Right cardiac atrium (tissue), 5 donors: ENCODE results near the gene DNAH11. TPM values are rescaled to one million over a fixed set of nuclear protein-coding genes. Genes with fewer than 3 reads are reported as not detected.

ENCODE experiments used
- ATAC-seq, 2 donors: fragments of 200-7000 bp; cut with Tn5 transposase; one replicate each; pipeline versions ENCODE4 v1.8.0 to v1.9.1; 2020; ENCODE audit warnings: moderate library complexity in 2 of 2, mild to moderate bottlenecking in 1 of 2
- DNase-seq, 3 donors: peaks; one replicate each; pipeline ENCODE4 v3.0.0-alpha.2; 2020
- H3K27ac ChIP-seq: one replicate; pipeline ENCODE4 v1.5.1; 2013; ENCODE audit warnings: mild to moderate bottlenecking, low read length, control low read depth, moderate library complexity
- H3K27me3 ChIP-seq: one replicate; pipeline ENCODE4 v1.6.1; 2013; ENCODE audit not compliant: control insufficient read depth, insufficient read depth
- H3K4me1 ChIP-seq: one replicate; pipeline ENCODE4 v1.6.1; 2013; ENCODE audit warnings: low read length; ENCODE audit not compliant: control insufficient read depth, insufficient read depth
- H3K4me3 ChIP-seq: one replicate; pipeline ENCODE4 v1.5.1; 2013; ENCODE audit warnings: low read length, control low read depth
- H3K9me3 ChIP-seq: one replicate; pipeline ENCODE4 v1.6.1; 2013; ENCODE audit warnings: low read length; ENCODE audit not compliant: control insufficient read depth
- WGBS: extraction: QIAGEN DNeasy Blood & Tissue Kit; methylation state at CpG from one replicate; pipeline ENCODE4 v1.1.7; 2013; 5-methylcytosine and 5-hydroxymethylcytosine counted together
- intact Hi-C, 4 donors: fragments of 100-400 bp; cut with DNase I; formaldehyde crosslinking; loops; one replicate each; pipeline versions ENCODE4 v1.11.0 to v1.14.0; 2022 to 2023
- polyA plus RNA-seq: library from polyadenylated mRNA; stranded (reverse); fragments of 200-250 nt; gene quantifications from one replicate; pipeline ENCODE4 v1.2.3, GENCODE V29; 2013
- total RNA-seq, 4 donors: library from RNA; stranded (reverse); fragmentation: NEBNext Ultra II Directional; extraction: Animal tissue kit (Norgen Biotek cat#: 25700); gene quantifications; one replicate each; pipeline ENCODE4 v1.2.1, GENCODE V29; 2021
- donor health status: healthy with polysubstance abuse.
- donor health status: DM: no; HTN: yes; CAD: no.
- donor health status: DM: no; HTN: no; CAD: no.
- donor health status: DM: no; HTN: yes; CAD: no; lungs with severe emphysema.
- donor health status: DM: yes; HTN: yes; CAD: no.

DNAH11 gene
- total and polyA plus RNA-seq, 5 donors, result 0.86 to 6.4 (median 4.1) TPM

DNA sequence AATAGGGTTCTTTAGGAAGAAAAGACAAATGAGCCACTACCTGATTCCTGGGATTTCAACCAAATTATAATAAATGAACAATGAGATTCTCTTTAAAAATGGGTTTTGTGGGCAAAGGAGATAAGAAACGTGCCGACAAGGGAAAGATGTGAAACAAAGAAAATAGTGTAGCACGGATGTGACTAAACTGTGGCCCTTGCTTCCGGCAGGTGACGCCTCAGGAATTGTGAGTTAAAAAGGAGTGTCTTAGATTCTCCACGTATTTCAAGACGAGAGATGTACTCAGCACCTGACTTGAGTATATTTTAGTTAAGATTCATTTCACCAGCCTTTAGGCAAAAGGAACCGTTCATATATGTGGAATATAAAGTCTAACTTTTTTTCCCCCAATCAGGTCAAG is 75.9 kb downstream of the DNAH11 start:
- DNase-seq, result no peak
- WGBS, result 75% methylated on average over 8 of the region's 8 CpGs
- Histone ChIP-seq H3K27ac (no peak overlapping the region), H3K27me3 (no peaks in the 10 kb centered on the region), H3K9me3 (no peaks in the 10 kb centered on the region), H3K4me3 (no peak overlapping the region), H3K4me1 (no peaks in the 10 kb centered on the region)
- intact Hi-C loops, result no loop called here
- no peak for ATAC-seq

- Histone ChIP-seq H3K27ac (no peak overlapping the region), H3K27me3 (no peaks in the 10 kb centered on the region), H3K9me3 (no peaks in the 10 kb centered on the region), H3K4me1 (no peaks in the 10 kb centered on the region), H3K4me3 (no peak overlapping the region)
- no peak for ATAC-seq
- intact Hi-C loops, result no loop called here
- DNase-seq, result no peak
- WGBS, result 91% methylated on average over 2 of the region's 2 CpGs
These were observed 77.2 kb downstream of the DNAH11 start for GRCh38 chr7:21620054-21620453.

GRCh38 chr7:21624320-21624719 is 81.5 kb downstream of the DNAH11 start:
- no peak for DNase-seq
- H3K9me3 ChIP-seq, result no peaks in the 10 kb centered on the region
- ATAC-seq, result no peak
- no peak overlapping the region for H3K27ac ChIP-seq
- no peak overlapping the region for H3K4me3 ChIP-seq
- no peaks in the 10 kb centered on the region for H3K4me1 ChIP-seq
- intact Hi-C loops, result no loop called here
- H3K27me3 ChIP-seq, result no peaks in the 10 kb centered on the region

DNA sequence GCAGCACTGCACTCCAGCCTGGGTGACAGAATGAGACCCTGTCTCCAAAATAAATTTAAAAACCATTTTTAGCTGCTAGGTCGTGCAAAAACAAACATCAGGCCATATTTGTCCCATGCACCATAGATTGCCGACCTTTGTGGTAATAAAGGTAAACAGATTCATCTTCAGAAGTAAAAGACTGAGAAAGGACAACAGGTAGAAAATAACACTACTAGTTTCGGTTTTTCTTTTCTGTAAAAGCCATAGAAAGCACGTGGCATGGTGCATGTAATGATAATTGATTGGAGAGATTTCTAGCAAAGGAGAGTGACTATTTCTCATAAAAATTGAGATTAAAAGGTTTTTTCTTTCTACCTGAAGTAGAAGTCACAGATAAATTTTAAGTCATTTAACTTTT is 93.9 kb downstream of the DNAH11 start:
- WGBS, result 69% methylated on average over 4 of the region's 4 CpGs
- intact Hi-C loops, result no loop called here
- DNase-seq, result no peak

DNA sequence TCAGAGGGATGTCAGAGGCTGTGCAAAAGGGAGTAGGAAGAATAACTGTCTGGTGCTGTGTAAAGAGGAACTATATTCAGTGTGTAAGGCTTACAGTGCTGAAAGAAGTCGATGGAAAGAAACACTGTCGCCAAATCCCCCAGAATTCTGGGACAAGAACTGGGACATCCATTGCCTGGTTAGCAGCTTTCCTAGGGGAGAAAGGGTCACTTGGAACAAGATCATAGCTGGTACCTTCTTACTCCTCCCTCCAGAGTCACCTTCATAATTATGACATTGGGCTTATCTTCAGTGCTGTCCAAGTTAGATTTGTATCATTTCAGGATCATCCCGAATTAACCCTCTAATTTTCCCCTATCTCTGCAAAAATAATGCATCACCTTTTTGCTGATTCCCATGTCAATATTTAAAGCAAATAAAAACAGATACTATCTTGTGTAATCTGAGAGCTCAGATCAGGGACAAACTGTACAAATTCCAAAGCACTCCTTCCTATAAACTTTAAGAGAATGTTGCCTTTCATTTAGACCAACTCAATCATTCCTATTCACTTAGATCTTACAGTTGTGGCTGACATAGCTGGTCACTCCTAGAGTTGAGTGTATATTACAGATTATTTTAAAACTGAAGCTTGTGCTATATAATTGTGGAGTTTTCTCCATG is 96.5 kb downstream of the DNAH11 start:
- 80% methylated on average over 3 of the region's 3 CpGs for WGBS
- no peaks in the 10 kb centered on the region for H3K9me3 ChIP-seq
- H3K4me1 ChIP-seq, result no peaks in the 10 kb centered on the region
- no peak overlapping the region for H3K4me3 ChIP-seq
- H3K27me3 ChIP-seq, result no peaks in the 10 kb centered on the region
- ATAC-seq (no peak), DNase-seq (no peak)
- intact Hi-C loops, result no loop called here
- no peak overlapping the region for H3K27ac ChIP-seq

More for the DNA sequence above, 93.9 kb downstream of the DNAH11 start:
- H3K27me3 ChIP-seq, result no peaks in the 10 kb centered on the region
- H3K27ac ChIP-seq, result no peak overlapping the region
- no peak overlapping the region for H3K4me3 ChIP-seq
- ATAC-seq, result no peak
- H3K9me3 ChIP-seq, result peaks cover 1% of the 10 kb centered on the region
- no peaks in the 10 kb centered on the region for H3K4me1 ChIP-seq

DNA sequence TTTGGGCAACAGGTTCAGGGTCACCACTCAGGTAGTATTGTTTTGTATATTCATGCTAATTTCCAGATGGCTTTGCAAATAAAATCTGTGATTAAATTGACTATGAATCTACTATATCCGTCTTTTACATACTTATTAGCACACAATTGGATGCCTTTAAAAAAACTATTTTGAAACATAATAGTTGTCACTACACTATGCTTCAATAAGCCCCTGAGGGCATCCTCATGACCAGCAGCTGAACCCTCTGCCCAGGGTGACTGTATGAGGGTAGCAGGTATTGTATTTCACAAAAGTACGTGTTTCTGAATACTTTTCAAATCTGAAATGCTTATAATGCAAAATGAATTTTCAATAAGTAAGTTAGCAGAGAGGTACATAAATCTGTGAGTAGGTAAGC is 97.3 kb downstream of the DNAH11 start:
- 71% methylated on average over 2 of the region's 2 CpGs for WGBS
- intact Hi-C loops, result no loop called here
- no peaks in the 10 kb centered on the region for H3K27me3 ChIP-seq
- H3K27ac ChIP-seq, result no peak overlapping the region
- no peak for ATAC-seq
- H3K9me3 ChIP-seq, result no peaks in the 10 kb centered on the region
- no peaks in the 10 kb centered on the region for H3K4me1 ChIP-seq
- no peak for DNase-seq
- H3K4me3 ChIP-seq, result no peak overlapping the region

DNA sequence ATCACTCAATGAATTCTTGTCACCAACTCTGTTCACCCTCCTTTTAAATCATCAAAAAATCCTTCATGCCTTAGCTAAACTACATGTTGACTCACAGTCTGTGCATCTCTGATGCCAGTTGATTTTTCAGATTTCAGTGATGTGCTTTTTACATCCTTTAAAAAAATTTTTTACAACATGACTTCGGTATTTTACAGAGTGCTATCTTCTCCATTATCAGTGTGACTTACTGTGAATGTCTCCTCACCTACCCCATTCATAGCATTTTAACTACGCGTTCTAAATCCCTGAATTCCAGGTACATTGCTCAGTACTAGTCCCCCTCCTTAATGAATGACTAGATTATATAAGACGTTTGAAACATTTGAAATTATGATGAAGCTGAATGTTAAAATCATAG is 98.7 kb downstream of the DNAH11 start:
- ATAC-seq (no peak), DNase-seq (no peak)
- 66% methylated on average over 4 of the region's 4 CpGs for WGBS
- no peaks in the 10 kb centered on the region for H3K27me3 ChIP-seq
- intact Hi-C loops, result no loop called here
- H3K9me3 ChIP-seq, result no peaks in the 10 kb centered on the region
- no peak overlapping the region for H3K27ac ChIP-seq
- H3K4me3 ChIP-seq, result no peak overlapping the region
- no peaks in the 10 kb centered on the region for H3K4me1 ChIP-seq

DNA sequence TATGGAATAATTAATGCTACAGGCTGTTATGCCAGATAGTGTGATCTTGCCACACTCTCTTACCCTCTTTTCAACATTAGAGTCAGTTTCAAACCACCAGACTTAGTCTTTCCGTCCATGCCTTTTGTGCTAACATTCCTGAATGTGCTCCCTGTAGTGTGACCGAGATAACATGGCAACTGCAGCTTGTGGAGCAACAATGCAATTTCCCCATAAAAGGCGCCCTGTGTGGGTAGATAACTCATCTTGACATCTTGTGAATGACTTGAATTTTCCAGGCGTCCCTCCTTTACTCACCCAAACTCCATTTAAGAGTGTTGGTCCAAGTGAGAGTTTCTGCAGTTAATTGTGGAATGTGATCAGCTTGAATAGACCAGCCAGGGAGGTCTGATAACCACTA is 99.6 kb downstream of the DNAH11 start:
- no peak for ATAC-seq
- 36% methylated on average over 4 of the region's 4 CpGs for WGBS

DNA sequence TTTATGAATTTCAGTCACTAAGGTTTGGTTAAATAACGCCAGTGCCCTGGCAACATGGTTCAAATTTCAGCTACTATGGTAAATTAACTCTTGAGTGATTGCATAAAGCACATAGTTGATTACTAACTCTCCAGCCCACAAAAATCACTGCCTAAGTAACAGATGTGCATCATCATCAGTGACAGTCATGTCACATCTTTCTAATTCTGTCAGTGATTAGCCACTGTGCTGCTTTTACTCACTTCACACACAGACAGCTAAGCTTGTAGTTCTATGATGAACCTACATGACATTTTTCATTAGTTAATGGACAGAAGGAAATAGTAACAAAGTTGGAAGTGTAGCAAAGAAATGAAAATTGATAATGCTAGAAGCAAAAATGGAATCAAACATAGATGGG is 108.9 kb downstream of the DNAH11 start:
- 38% methylated on average over 1 of the region's 1 CpG for WGBS
- DNase-seq, result no peak
- H3K4me1 ChIP-seq, result no peaks in the 10 kb centered on the region
- intact Hi-C loops, result no loop called here
- no peaks in the 10 kb centered on the region for H3K27me3 ChIP-seq
- H3K9me3 ChIP-seq, result no peaks in the 10 kb centered on the region
- ATAC-seq, result no peak
- no peak overlapping the region for H3K27ac ChIP-seq
- H3K4me3 ChIP-seq, result no peak overlapping the region

More for the DNA sequence above, 99.6 kb downstream of the DNAH11 start:
- Histone ChIP-seq H3K9me3 (no peaks in the 10 kb centered on the region), H3K27me3 (no peaks in the 10 kb centered on the region), H3K4me3 (no peak overlapping the region), H3K27ac (no peak overlapping the region), H3K4me1 (no peaks in the 10 kb centered on the region)
- intact Hi-C loops, result no loop called here
- no peak for DNase-seq

- no peak for DNase-seq
- no peaks in the 10 kb centered on the region for H3K9me3 ChIP-seq
- 91% methylated on average over 4 of the region's 4 CpGs for WGBS
- ATAC-seq, result no peak
- H3K27me3 ChIP-seq, result no peaks in the 10 kb centered on the region
- no peak overlapping the region for H3K27ac ChIP-seq
- H3K4me3 ChIP-seq, result no peak overlapping the region
- H3K4me1 ChIP-seq, result no peaks in the 10 kb centered on the region
- intact Hi-C loops, result no loop called here
These were observed 110.8 kb downstream of the DNAH11 start for GRCh38 chr7:21653623-21654022.

GRCh38 chr7:21656081-21656480 is 113.2 kb downstream of the DNAH11 start:
- Histone ChIP-seq H3K27ac (no peak overlapping the region), H3K4me3 (no peak overlapping the region), H3K4me1 (no peaks in the 10 kb centered on the region), H3K9me3 (no peaks in the 10 kb centered on the region), H3K27me3 (no peaks in the 10 kb centered on the region)
- intact Hi-C loops, result no loop called here
- WGBS, result 59% methylated on average over 5 of the region's 5 CpGs
- no peak for DNase-seq
- no peak for ATAC-seq

DNA sequence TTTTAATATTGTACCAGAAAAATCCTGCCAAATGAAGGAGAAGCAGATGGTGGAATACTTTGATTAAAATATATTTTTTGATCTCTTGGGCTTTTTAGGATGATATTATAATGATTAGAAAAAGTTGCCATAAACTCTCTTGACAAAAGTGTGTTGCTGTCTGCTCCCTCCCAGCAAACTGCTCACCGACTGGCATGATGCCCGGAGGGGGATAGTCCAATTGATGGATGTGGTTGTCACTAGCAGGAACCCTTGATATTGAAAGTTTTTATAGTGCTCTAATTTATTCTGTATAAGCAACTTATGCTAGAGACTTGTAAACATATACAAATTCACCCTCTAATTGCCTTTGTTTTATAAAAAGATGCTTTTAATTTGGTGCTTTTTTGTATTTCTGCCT is 114.0 kb downstream of the DNAH11 start:
- WGBS, result 75% methylated on average over 2 of the region's 2 CpGs
- H3K27ac ChIP-seq, result no peak overlapping the region
- DNase-seq, result no peak
- H3K4me1 ChIP-seq, result no peaks in the 10 kb centered on the region
- no peaks in the 10 kb centered on the region for H3K9me3 ChIP-seq
- no peak overlapping the region for H3K4me3 ChIP-seq
- no peak for ATAC-seq
- intact Hi-C loops, result no loop called here
- no peaks in the 10 kb centered on the region for H3K27me3 ChIP-seq
